Measurements from ENCODE around the gene PDSS1. TPM values are rescaled to one million over a fixed set of nuclear protein-coding genes. Genes with fewer than 3 reads are reported as not detected.

Gene PDSS1
- polyA plus RNA-seq, 1 donor from 2014 or later, result 13.0 TPM

DNA sequence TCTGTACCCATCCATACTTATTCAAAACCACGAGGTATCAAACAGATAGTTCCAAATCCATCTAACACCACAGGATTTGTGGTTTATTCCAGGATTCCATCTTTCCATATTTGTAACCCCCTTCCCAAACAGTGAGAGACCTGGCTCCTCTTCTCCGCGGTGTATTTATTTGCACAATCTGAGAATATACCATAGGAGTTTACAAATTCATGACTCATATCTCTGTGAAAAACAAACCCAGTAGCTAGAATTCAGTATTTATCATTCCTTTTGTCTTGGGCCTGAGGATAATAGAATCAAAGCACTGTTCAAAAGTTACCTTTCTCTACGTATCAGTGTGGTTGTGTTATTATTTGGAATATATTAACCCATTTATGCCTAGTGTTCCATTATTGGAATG, 31.9 kb downstream of the PDSS1 start:
- no peaks in the 10 kb centered on the region for H3K79me2 ChIP-seq (replicated peaks; ENCODE audit: insufficient read depth, low read length)
- no peak overlapping the region for H3K9ac ChIP-seq (ENCODE audit: low read length)
- H3F3A ChIP-seq (ENCODE audit: insufficient read depth, low read length, poor library complexity, severe bottlenecking), result no peaks in the 10 kb centered on the region
- no peak overlapping the region for H2AFZ ChIP-seq (ENCODE audit: low read depth, low read length)
- H3K27ac ChIP-seq (ENCODE audit: low read length), result no peak overlapping the region
- H3K4me3 ChIP-seq (ENCODE audit: low read length), result no peak overlapping the region
- H3K9me3 ChIP-seq (ENCODE audit: low read length), result no peaks in the 10 kb centered on the region
- TF ChIP-seq, protein P1, sequence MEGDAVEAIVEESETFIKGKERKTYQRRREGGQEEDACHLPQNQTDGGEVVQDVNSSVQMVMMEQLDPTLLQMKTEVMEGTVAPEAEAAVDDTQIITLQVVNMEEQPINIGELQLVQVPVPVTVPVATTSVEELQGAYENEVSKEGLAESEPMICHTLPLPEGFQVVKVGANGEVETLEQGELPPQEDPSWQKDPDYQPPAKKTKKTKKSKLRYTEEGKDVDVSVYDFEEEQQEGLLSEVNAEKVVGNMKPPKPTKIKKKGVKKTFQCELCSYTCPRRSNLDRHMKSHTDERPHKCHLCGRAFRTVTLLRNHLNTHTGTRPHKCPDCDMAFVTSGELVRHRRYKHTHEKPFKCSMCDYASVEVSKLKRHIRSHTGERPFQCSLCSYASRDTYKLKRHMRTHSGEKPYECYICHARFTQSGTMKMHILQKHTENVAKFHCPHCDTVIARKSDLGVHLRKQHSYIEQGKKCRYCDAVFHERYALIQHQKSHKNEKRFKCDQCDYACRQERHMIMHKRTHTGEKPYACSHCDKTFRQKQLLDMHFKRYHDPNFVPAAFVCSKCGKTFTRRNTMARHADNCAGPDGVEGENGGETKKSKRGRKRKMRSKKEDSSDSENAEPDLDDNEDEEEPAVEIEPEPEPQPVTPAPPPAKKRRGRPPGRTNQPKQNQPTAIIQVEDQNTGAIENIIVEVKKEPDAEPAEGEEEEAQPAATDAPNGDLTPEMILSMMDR (IDR thresholded peaks at IDR 0.05; ENCODE audit: poor library complexity, severe bottlenecking), result no peak
- no peak overlapping the region for H3K4me2 ChIP-seq (ENCODE audit: low read length)
- no peaks in the 10 kb centered on the region for H4K20me1 ChIP-seq (ENCODE audit: insufficient read depth)
- no peaks in the 10 kb centered on the region for H3K9me2 ChIP-seq (ENCODE audit: insufficient read depth, low read length)
- no peaks in the 10 kb centered on the region for H3K27me3 ChIP-seq (ENCODE audit: insufficient read depth, low read depth, low read length)
- peaks cover 5% of the 10 kb centered on the region for H3K36me3 ChIP-seq (ENCODE audit: insufficient read depth, low read length)

DNA sequence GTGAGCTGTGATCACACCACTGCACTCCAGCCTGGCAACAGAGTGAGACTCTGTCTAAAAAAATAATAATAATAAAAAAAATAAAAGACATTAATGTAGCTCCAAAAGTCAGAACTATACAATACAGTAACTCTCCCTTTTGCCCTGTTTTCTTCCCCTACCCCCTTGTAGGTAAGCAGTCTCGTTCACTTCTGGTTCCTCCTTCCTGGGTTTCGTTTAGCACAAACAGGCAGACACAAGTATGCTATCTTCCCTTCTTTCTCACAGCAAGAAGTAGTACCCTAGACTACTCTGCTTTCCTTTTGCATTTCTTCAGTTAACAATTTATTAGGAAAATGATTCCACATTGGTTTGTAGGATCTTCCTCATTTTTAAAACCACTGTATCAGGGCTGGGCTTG, 33.1 kb downstream of the PDSS1 start:
- TF ChIP-seq EP300 (conservative IDR thresholded peaks at IDR 0.05; ENCODE audit: poor library complexity, severe bottlenecking), result no peak
- no peak for TF ChIP-seq MXI1 (conservative IDR thresholded peaks at IDR 0.05; ENCODE audit: poor library complexity, severe bottlenecking)
- TF ChIP-seq SMC3 (conservative IDR thresholded peaks at IDR 0.05; ENCODE audit: poor library complexity), result no peak
- no peak for TF ChIP-seq EZH2 (IDR thresholded peaks at IDR 0.05; ENCODE audit: borderline replicate concordance, insufficient read depth, low read length, poor library complexity, severe bottlenecking)
- TF ChIP-seq RAD21 (conservative IDR thresholded peaks at IDR 0.05), result no peak
- TF ChIP-seq TAF1 (IDR thresholded peaks at IDR 0.05; ENCODE audit: low read depth), result no peak
- TF ChIP-seq POLR2AphosphoS5 (IDR thresholded peaks at IDR 0.05), result no peak
- TF ChIP-seq, protein P1 (IDR thresholded peaks at IDR 0.05; ENCODE audit: poor library complexity, severe bottlenecking), result no peak
- TF ChIP-seq, protein P2, sequence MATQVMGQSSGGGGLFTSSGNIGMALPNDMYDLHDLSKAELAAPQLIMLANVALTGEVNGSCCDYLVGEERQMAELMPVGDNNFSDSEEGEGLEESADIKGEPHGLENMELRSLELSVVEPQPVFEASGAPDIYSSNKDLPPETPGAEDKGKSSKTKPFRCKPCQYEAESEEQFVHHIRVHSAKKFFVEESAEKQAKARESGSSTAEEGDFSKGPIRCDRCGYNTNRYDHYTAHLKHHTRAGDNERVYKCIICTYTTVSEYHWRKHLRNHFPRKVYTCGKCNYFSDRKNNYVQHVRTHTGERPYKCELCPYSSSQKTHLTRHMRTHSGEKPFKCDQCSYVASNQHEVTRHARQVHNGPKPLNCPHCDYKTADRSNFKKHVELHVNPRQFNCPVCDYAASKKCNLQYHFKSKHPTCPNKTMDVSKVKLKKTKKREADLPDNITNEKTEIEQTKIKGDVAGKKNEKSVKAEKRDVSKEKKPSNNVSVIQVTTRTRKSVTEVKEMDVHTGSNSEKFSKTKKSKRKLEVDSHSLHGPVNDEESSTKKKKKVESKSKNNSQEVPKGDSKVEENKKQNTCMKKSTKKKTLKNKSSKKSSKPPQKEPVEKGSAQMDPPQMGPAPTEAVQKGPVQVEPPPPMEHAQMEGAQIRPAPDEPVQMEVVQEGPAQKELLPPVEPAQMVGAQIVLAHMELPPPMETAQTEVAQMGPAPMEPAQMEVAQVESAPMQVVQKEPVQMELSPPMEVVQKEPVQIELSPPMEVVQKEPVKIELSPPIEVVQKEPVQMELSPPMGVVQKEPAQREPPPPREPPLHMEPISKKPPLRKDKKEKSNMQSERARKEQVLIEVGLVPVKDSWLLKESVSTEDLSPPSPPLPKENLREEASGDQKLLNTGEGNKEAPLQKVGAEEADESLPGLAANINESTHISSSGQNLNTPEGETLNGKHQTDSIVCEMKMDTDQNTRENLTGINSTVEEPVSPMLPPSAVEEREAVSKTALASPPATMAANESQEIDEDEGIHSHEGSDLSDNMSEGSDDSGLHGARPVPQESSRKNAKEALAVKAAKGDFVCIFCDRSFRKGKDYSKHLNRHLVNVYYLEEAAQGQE (IDR thresholded peaks at IDR 0.05; ENCODE audit: borderline replicate concordance), result no peak
- Histone ChIP-seq H3K4me2 (ENCODE audit: low read length) (no peak overlapping the region), H2AFZ (ENCODE audit: low read depth, low read length) (no peak overlapping the region), H3K9me3 (ENCODE audit: low read length) (no peaks in the 10 kb centered on the region), H3F3A (ENCODE audit: insufficient read depth, low read length, poor library complexity, severe bottlenecking) (no peaks in the 10 kb centered on the region), H3K27me3 (ENCODE audit: insufficient read depth, low read depth, low read length) (no peaks in the 10 kb centered on the region), H4K20me1 (ENCODE audit: insufficient read depth) (no peaks in the 10 kb centered on the region), H3K4me3 (ENCODE audit: low read length) (no peak overlapping the region), H3K27ac (ENCODE audit: low read length) (no peak overlapping the region), H3K36me3 (ENCODE audit: insufficient read depth, low read length) (peaks cover 5% of the 10 kb centered on the region), H3K9me2 (ENCODE audit: insufficient read depth, low read length) (no peaks in the 10 kb centered on the region), H3K9ac (ENCODE audit: low read length) (no peak overlapping the region), H3K79me2 (replicated peaks; ENCODE audit: insufficient read depth, low read length) (no peaks in the 10 kb centered on the region)
